ENCODE results near the gene TSLP.

TSLP gene

DNA sequence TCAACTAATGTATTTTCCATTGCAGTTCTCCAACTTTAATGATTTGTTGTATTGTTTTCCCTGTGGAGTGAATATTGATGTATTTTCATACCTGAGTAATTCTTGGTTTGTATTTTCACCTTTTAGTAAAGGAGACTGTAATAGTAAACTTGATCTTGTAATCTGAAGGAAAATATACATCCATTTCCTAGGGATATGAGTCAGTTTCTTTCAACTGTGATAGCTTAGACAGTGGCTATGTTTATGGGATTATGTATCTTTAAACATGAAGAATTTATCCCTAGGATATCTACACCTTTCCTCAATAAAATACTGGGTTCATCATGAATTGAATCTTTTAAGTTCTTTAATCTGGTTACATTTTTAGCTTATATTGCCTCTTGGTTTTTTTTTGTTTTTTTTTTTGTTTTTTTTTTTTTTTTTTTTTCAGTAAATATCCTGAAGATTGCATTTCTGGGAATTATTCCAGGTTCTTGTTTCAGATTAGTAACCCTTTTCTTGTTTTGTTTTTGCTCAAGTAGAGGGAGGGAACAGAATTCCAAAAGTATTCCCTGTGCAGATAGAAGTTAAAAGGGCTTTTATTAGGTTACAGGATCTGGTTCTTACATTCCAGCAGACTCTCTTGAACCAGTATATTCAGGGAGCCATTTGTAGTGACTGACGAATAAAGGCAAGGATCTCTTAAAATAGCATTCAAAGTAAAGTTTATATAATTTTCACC lies 27.7 kb downstream of the TSLP start:
- no peak for DNase-seq (ENCODE audit: low spot score)

GRCh38 chr5:111106320-111106948 lies 34.9 kb downstream of the TSLP start:
- no peak for DNase-seq (ENCODE audit: low spot score)

GRCh38 chr5:111107371-111107770 lies 35.9 kb downstream of the TSLP start:
- no peak for DNase-seq (ENCODE audit: low spot score)

GRCh38 chr5:111111956-111112355 lies 40.4 kb downstream of the TSLP start:
- DNase-seq (ENCODE audit: low spot score) = no peak

GRCh38 chr5:111113678-111114077 lies 42.2 kb downstream of the TSLP start:
- DNase-seq (ENCODE audit: low spot score) = no peak

GRCh38 chr5:111115229-111115628 lies 43.7 kb downstream of the TSLP start:
- DNase-seq (ENCODE audit: low spot score) = no peak

DNA sequence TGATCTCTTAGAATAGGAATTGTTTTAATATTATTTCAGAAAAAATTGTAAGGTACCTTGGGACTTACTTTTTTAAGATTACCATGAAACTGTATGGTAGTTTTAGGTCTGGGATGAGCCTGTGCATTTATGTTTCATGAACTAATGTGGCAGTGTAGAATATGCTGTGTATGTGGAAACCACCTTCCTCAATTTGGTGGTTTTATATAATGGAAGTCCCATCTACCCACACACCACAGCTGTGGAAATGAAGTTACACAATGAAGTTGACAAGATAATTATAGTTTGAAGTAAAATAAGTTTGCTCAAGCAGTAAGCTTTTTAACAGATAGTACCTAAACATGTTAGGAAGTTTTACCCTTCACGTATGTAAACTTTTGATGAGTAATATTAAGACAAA lies 45.0 kb downstream of the TSLP start:
- DNase-seq (ENCODE audit: low spot score) = no peak

DNA sequence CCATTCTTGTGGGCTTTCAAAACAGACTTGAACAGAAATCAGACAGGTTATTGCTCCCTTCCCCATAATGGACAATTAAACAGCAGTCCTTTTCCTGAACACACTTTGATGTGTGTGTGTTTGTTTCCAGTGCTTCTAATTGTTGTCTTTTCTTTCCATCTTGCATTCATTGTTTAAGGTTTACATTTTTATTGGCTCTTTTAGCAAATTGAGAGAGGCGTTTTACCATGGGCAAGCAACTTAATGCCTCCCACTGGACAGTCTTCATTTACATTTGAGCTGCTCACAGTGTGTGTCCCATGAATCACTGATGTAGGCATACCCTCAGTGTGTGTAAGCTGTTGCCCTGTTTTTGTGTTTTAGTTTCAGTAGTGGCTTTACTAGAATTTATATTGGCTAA lies 45.6 kb downstream of the TSLP start:
- DNase-seq (ENCODE audit: low spot score) = no peak

GRCh38 chr5:111119221-111119620 lies 47.7 kb downstream of the TSLP start:
- no peak for DNase-seq (ENCODE audit: low spot score)

DNA sequence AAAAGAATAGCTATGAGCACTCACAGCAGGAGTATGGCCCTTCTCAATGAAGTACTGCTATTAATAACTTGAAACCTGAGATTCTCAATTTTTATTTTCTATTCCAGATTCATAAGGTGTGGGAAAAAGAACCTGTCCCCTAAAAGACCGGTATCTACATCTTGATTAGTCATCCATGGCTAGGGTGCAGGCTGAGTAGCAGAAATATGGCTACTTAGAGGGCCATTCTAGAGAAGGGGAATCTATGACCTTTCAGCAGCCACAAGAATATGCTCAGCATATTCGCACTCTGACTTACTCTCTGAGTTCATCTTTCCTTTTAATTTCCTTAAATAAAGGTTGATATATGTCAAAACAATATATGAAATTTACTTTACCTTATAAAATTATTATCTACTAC lies 48.3 kb downstream of the TSLP start:
- DNase-seq (ENCODE audit: low spot score) = no peak

- DNase-seq (ENCODE audit: low spot score) = no peak
These were observed 49.4 kb downstream of the TSLP start for GRCh38 chr5:111120911-111121310.

- no peak for DNase-seq (ENCODE audit: low spot score)
These were observed 50.4 kb downstream of the TSLP start for GRCh38 chr5:111121926-111122325.

- DNase-seq (ENCODE audit: low spot score) = no peak
These were observed 50.9 kb downstream of the TSLP start for GRCh38 chr5:111122398-111122797.

- DNase-seq (ENCODE audit: low spot score) = no peak
These were observed 53.3 kb downstream of the TSLP start for GRCh38 chr5:111124793-111125192.

GRCh38 chr5:111126896-111127295 lies 55.4 kb downstream of the TSLP start:
- no peak for DNase-seq (ENCODE audit: low spot score)
